COR-L47 (cell line): ENCODE results near the gene NIPBL.
"Not testable (repeated sequence)": the region's sequence is repeated elsewhere in the genome, so short reads cannot be mapped to it uniquely, and the experiment has no call there.

ENCODE experiments used
- DNase-seq: peaks from one replicate; lab custom pipeline; 2025; lab: John Stamatoyannopoulos, UW

NIPBL gene

DNA sequence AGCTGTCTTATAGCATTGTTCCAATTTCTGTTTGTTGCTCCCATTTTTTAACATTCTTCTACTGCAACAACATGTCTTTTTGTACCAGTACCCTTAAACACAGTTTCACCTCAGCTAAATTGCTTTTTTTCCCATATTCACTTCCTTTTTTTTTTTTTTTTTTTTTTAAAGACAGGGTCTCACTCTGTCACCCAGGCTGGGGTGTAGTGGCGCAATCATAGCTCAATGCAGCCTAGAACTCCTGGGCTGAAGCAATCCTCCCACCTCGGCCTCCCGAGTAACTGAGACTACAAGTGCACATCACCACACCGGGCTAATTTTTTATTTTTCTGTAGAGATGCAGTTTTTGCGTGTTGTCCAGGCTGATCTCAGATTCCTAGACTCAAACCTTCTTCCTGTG, 161.3 kb downstream of the NIPBL start:
- DNase-seq = no peak

DNA sequence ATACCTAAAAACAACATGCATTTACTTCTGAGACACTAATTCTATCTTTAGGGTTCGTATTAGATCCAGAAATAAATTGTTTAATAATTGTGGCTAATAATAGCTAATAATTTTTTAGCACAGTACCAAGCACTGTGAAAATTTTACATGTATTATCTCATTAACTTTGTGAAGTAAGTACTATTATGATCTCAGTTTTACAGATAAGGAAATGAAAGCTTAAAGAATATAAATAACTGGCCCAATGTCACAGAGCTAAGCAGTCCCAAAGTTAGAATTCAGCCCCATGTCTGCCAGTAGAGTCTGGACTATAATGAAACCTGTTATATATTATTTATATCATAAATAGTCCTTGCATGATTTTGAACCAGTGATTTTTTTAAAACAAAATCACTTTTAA, 163.3 kb downstream of the NIPBL start:
- DNase-seq = no peak

DNA sequence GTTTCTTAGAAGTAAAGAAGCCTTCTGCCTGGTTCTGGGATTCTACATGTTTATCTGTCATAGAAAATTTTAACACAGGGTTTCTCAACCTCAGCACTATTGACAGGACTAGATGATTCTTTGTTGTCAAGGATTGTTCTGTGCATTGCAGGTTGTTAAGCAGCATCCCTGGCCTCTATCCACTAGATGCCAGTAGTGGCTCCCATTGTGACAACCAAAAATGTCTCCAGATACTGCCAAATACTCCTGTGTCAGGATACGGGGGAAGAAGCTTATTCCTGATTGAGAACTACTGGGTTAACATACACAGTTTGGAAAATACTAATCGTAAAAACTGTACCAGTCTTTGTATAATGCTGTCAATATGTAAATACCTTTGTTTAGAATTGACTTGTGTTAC, 167.1 kb downstream of the NIPBL start:
- no peak for DNase-seq

- no peak for DNase-seq
Observed at GRCh38 chr5:37044120-37044519, 167.6 kb downstream of the NIPBL start.

DNA sequence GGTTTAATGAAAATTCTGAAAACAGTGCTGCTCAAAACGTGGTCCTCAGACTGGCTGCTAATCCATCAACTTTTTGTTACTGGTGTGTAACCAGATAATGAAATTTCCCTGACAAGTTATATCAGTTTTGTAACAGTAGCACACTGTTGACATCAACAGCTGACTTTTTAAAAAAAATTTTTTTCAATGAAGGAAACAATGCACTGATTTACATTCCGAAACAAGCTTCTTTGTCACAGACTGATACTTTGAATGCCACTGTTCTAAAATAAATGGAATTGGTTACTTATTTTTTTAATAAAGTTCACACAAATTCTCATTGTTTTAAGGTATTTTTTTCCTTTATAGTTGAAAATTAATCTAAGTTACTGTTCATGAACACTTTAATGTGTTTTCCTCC, 169.1 kb downstream of the NIPBL start:
- DNase-seq = no peak

DNA sequence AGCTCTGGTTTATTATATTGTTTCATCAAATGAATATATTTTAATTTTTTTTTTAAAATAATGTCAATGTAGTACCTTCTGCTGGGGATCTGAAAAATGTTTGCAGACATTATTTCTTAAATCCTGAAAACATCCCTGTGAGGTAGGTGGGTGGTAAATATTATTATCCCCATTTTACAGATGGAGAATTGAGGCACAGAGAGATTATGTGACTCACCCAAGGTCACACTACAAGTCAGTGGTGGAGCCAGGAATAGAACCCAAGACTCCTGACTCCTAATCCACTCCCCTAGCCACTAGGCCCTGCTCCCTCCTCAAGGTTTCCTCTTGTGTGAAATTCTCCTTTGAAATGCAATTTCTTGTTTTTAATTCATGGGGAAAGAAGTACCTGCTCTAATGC, 171.4 kb downstream of the NIPBL start:
- no peak for DNase-seq

- DNase-seq = no peak
Observed at GRCh38 chr5:37054391-37054790, 177.8 kb downstream of the NIPBL start.

GRCh38 chr5:37055383-37055990, 178.9 kb downstream of the NIPBL start:
- no peak for DNase-seq

DNA sequence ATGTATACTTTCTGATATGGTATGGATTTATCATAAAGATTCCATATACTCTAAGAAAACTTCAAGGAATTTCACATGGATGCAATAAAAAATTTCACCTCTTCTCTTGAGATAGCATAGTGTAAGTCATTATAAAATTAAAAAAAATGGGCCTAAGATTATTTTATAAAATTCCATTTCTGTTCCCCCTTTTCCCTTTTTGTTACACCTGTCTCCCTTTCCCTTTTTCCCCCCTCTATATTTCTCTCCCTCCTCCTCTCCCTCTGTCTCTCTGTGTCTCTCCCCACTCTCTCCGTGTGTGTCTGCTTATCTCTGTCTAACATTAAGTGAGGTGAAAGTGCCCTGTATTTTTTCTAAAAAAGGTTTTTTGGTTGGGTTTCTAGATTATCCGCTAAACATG, 180.2 kb downstream of the NIPBL start:
- DNase-seq = no peak

DNA sequence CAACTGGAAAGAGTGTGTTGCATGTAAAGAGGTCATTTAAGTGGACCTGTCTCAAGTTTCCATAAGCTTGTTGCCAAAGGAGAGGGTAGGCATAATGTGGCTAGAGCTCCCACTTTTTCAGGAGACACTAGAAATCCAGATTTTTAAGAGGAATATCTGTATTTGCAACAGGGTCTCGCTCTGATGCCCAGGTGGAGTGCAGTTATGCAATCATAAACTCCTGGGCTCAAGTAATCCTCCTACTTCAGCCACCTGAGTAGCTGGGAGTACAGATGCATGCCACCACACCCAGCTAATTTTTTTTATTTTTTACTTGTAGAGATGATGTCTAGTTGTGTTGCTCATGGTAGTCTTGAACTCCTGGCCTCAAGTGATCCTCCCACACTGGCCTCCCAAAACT, 183.5 kb downstream of the NIPBL start:
- DNase-seq = no peak

GRCh38 chr5:37063739-37064138, 187.2 kb downstream of the NIPBL start:
- DNase-seq = no peak

DNA sequence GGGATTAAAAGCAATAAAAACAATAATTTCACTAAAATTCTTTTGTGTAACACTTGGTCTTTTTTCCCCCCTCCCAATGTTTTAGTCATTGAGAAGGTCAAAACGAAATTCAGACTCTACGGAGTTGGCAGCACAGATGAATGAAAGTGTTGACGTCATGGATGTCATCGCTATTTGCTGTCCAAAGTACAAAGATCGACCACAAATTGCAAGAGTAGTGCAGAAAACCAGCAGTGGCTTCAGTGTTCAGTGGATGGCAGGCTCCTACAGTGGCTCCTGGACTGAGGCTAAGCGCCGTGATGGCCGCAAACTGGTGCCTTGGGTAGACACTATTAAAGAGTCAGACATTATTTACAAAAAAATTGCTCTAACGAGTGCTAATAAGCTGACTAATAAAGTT, 187.9 kb downstream of the NIPBL start:
- DNase-seq = no peak

DNA sequence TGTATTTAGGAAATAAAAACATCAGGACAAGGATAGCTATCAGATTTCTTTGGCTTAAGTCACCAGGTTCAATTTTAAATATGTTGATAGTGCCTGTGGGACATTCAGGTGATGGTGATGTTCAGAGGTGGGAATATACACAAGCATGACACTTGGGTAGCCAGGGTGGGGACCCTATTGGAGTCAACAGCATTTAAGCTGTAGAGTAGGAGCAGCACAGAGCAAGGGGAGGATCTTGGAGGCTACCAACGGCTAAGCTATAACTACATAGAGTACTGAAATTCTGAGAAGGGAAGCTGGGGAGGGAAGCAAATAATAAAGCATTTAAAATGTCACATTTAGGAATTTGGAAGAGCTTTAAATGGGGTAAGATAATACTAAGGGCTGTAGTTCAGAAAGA, 194.9 kb downstream of the NIPBL start:
- no peak for DNase-seq

DNA sequence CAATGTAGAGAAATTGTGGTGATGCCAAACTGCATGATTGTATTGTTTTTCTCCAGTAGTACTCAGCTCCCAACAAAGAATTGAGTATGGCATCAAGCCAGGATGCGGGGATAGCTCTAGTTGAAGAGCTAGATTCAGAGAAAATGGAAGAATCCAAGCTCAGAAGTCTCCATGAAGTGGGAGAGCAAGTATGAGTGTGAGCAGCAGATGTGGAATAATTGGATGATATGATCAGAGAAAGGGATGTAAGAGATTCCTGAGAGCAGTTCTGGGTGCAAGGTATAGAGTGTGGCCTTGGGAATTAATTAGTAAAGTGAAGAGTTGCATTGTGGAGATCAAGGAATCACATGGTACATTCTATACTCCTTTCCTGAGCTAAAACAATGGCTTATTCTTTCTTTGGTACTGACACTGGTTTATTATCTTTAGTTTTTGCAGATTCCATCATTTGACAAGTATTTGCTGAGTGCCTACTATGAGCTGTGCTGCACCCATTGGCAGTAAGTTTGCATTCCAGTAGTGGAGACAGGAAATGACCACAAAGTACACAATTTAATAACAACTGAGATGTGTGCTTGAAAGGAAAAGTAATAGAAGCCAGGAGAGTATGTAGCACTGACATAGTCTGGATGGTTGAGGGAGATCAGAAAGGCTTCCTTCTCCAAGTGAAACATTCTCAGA, 195.5 kb downstream of the NIPBL start:
- peak; percentile 2 for DNase-seq

DNA sequence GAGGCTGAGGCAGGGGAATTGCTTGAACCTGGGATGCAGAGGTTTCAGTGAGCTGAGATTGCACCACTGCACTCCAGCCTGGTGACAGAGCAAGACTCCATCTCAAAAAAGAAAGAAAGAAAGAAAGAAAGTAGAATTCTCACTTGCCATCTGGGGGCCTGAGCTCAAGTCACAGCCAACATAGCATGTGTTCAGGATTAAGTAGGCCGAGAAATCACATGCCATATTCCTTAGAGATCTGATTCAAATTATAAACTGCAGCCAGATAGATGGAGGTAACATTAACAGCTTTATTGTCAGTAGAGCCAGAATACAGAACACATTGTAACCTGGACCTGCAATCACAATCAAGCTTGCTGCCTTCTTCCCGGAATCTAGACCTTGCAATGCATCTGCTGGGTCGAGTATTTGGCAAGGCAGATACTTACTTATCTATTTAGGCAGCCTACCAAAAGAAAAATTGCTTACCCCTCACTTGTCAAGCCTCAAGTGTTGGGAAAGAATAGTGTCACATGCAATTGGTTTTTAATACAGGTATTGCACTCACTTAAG, 198.9 kb downstream of the NIPBL start:
- DNase-seq = no peak

- no peak for DNase-seq
Observed at GRCh38 chr5:37077146-37077545, 200.6 kb downstream of the NIPBL start.

DNA sequence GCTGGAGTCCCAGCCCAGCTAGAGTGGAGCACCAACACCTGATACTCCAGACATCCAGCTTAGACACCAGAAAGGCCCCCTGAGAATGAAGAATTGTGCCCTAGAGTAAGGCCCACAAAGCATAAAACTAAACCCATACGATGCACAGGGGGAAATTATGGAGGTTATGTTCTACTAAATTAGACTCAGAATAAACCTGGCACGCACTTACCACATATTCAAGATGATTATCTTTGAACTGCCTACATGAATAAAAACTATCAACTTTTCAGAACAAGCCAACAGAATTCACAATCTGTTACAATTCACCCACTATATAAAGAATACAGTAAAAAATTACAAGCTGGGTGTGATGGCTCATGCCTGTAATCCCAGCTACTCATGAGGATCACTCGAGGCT, 204.1 kb downstream of the NIPBL start:
- DNase-seq = no peak

DNA sequence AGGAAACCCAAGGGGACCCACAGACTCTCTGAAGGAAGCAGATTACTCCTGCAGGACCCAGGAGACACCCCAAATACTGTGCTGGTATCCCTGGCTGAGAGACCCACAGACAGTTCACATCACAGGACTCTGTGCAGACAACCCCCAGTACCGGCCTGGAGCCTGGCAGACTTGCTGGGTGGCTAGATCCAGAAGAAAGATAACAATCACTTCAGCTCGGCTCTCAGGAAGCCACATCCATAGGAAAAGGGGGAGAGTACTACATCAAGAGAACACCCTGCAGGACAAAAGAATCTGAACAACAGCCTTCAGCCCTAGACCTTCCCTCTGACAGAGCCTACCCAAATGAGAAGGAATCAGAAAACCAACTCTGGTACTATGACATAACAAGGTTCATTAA, 206.4 kb downstream of the NIPBL start:
- not testable (repeated sequence) for DNase-seq

- not testable (repeated sequence) for DNase-seq
Observed at GRCh38 chr5:37086026-37086425, 209.5 kb downstream of the NIPBL start.

GRCh38 chr5:37086466-37087173, 210.1 kb downstream of the NIPBL start:
- DNase-seq = no peak

GRCh38 chr5:37088009-37088408, 211.4 kb downstream of the NIPBL start:
- no peak for DNase-seq

DNA sequence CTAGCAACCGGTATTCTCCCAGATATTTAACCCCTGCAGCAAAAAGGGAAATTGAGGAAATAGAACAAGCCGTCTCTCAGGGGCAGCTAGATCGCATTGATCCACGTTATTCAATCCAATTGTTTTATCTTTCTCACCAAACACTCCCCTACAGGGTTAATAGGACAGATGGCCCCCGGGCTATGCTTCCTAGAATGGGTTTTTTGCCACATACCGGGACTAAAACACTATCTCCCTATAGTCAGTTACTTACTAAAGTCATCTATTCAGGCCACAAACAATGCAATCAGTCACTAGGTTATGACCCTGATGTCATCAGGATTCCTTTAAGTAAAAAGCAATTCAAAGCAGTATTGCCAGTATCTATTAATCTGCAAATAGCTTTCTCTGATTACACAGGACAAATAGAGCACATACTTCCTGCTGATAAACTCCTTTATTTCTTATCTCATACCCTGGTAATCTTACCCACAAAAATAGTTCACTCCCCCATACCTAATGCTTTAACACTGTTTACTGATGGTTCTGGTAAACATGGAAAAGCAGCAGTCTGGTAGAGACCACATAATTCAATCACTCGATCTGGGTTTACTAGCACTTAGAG, 213.7 kb downstream of the NIPBL start:
- DNase-seq = no peak

DNA sequence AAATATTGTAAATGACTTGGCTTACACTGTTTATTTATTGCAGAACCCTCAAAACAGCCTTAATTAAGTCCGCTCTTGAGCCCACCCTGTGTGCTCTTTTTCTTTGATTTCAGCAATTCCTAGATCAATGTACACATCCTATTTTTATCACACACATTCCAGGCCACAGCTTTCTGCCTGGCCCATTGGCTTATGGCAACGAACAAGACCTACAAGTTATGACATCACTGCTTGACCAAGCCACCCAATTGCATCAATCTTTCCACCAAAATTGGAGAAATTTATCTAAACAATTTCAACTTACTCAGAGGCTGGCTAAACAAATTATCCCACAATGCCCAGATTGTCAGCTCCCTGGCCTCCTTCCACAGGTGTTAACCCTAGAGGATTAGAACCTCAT, 214.2 kb downstream of the NIPBL start:
- DNase-seq = no peak
